IMR-90 (cell line): ENCODE results near the gene TOP3B. TPM values are rescaled to one million over a fixed set of nuclear protein-coding genes. Genes with fewer than 3 reads are reported as not detected.

Source experiments
- ATAC-seq: fragments of 200-7000 bp; cut with Tn5 transposase; 2 replicates; pipeline ENCODE4 v1.9.1; 2020; ENCODE audit warnings: low read depth, mild to moderate bottlenecking, moderate library complexity
- BruUV-seq: library from RNA; stranded (reverse); fragments of 400-500 nt; replicated peaks from 2 replicates; lab custom pipeline; 2021; lab: Mats Ljungman, UMichigan
- CTCF ChIA-PET: fragments of 300-600 bp; formaldehyde crosslinking; extraction: SDS; loops from one replicate; lab custom pipeline; 2021; ENCODE audit warnings: antibody characterized with exemption; lab: Yijun Ruan, JAX
- POLR2A ChIA-PET: fragments of 300-600 bp; sonication (Branson Sonifier 250); formaldehyde crosslinking; loops from one replicate; lab custom pipeline; 2022; ENCODE audit warnings: antibody characterized with exemption; ENCODE audit not compliant: unreplicated experiment; lab: Charles Lee
- DNase-seq: peaks from one replicate; pipeline ENCODE4 v3.0.0; 2013
- H2AFZ ChIP-seq: replicated peaks from 2 replicates; pipeline ENCODE3; 2013; ENCODE audit warnings: low read length, mild to moderate bottlenecking; ENCODE audit not compliant: poor library complexity
- H2AK5ac ChIP-seq: 2 replicates; pipeline ENCODE4 v1.6.1; 2013; ENCODE audit warnings: low read depth, low read length, inconsistent platforms
- H2AK9ac ChIP-seq: replicated peaks from 2 replicates; pipeline ENCODE3; 2013; ENCODE audit warnings: mild to moderate bottlenecking, low read depth, low read length, moderate library complexity; ENCODE audit not compliant: poor library complexity
- H2BK120ac ChIP-seq: 2 replicates; pipeline ENCODE4 v1.6.1; 2013; ENCODE audit warnings: low read depth, low read length, inconsistent platforms
- H2BK15ac ChIP-seq: 3 replicates; pipeline ENCODE4 v1.6.1; 2013; ENCODE audit warnings: low read depth, low read length, inconsistent platforms
- H2BK20ac ChIP-seq: 2 replicates; pipeline ENCODE4 v1.6.1; 2013; ENCODE audit warnings: low read depth, mild to moderate bottlenecking, inconsistent platforms, low read length, moderate library complexity
- H2BK5ac ChIP-seq: 2 replicates; pipeline ENCODE4 v1.6.1; 2013; ENCODE audit warnings: mild to moderate bottlenecking, low read depth, low read length, inconsistent platforms; ENCODE audit not compliant: poor library complexity, severe bottlenecking
- H3K14ac ChIP-seq: replicated peaks from 2 replicates; pipeline ENCODE4 v1.6.1; 2013; ENCODE audit warnings: low read depth, low read length, inconsistent platforms
- H3K18ac ChIP-seq: 2 replicates; pipeline ENCODE4 v1.6.1; 2013; ENCODE audit warnings: low read depth, low read length, control low read depth
- H3K23ac ChIP-seq: 2 replicates; pipeline ENCODE4 v1.6.1; 2013; ENCODE audit warnings: low read depth, low read length, inconsistent platforms
- H3K27ac ChIP-seq: 2 replicates; pipeline ENCODE4 v1.5.1; 2013; ENCODE audit warnings: mild to moderate bottlenecking, control low read depth, low read length; ENCODE audit not compliant: insufficient read depth
- H3K27me3 ChIP-seq: 2 replicates; pipeline ENCODE4 v1.6.1; 2013; ENCODE audit warnings: low read length; ENCODE audit not compliant: control insufficient read depth, insufficient read depth
- H3K36me3 ChIP-seq: 2 replicates; pipeline ENCODE4 v1.6.1; 2013; ENCODE audit warnings: low read length, mixed read lengths; ENCODE audit not compliant: control insufficient read depth, insufficient read depth
- H3K4ac ChIP-seq: 2 replicates; pipeline ENCODE4 v1.6.1; 2013; ENCODE audit warnings: low read depth, low read length, inconsistent platforms
- H3K4me1 ChIP-seq: 2 replicates; pipeline ENCODE4 v1.6.1; 2013; ENCODE audit warnings: low read length, mixed read lengths; ENCODE audit not compliant: control insufficient read depth, insufficient read depth
- H3K4me2 ChIP-seq: 2 replicates; pipeline ENCODE4 v1.6.1; 2013; ENCODE audit warnings: low read depth, mild to moderate bottlenecking, control low read depth, low read length, moderate library complexity
- H3K4me3 ChIP-seq: 2 replicates; pipeline ENCODE4 v1.5.1; 2013; ENCODE audit warnings: low read depth, mild to moderate bottlenecking, control low read depth, low read length, moderate library complexity; ENCODE audit not compliant: insufficient read depth
- H3K56ac ChIP-seq: 2 replicates; pipeline ENCODE4 v1.6.1; 2013; ENCODE audit warnings: low read length, inconsistent platforms; ENCODE audit not compliant: insufficient read depth; ENCODE audit errors: extremely low read depth
- H3K79me1 ChIP-seq, 2 experiments: 2 replicates each; pipeline ENCODE4 v1.6.1; 2013; ENCODE audit warnings: low read length in 2 of 2, inconsistent platforms in 1 of 2, low read depth in 1 of 2
- H3K9ac ChIP-seq: 2 replicates; pipeline ENCODE4 v1.6.1; 2013; ENCODE audit warnings: low read depth, low read length, control low read depth
- H3K9me1 ChIP-seq: 2 replicates; pipeline ENCODE4 v1.6.1; 2013; ENCODE audit warnings: low read length, inconsistent platforms; ENCODE audit not compliant: insufficient read depth
- H3K9me3 ChIP-seq: 2 replicates; pipeline ENCODE4 v1.6.1; 2013; ENCODE audit warnings: low read length; ENCODE audit not compliant: control insufficient read depth, insufficient read depth
- H4K20me1 ChIP-seq: 2 replicates; pipeline ENCODE4 v1.6.1; 2013; ENCODE audit warnings: low read length, inconsistent platforms; ENCODE audit not compliant: insufficient read depth
- H4K5ac ChIP-seq: 2 replicates; pipeline ENCODE4 v1.6.1; 2013; ENCODE audit warnings: mild to moderate bottlenecking, low read depth, low read length, control low read depth
- H4K8ac ChIP-seq, 2 experiments: 2 replicates each; pipeline ENCODE4 v1.6.1; 2013; ENCODE audit warnings: low read depth in 2 of 2, low read length in 2 of 2, control low read depth in 1 of 2, inconsistent platforms in 1 of 2
- H4K91ac ChIP-seq: 2 replicates; pipeline ENCODE4 v1.6.1; 2013; ENCODE audit warnings: low read depth, low read length, inconsistent platforms; ENCODE audit not compliant: insufficient read depth
- BHLHE40 ChIP-seq: fragments of 150-350 bp; IDR thresholded peaks from 2 replicates; pipeline ENCODE4 v1.6.1; 2016; ENCODE audit warnings: mild to moderate bottlenecking, low read depth, low read length
- CEBPB ChIP-seq: IDR thresholded peaks from 2 replicates; pipeline ENCODE4 v1.6.1; 2012; ENCODE audit warnings: low read depth, low read length, improper control_type of control experiment
- CHD1 ChIP-seq: IDR thresholded peaks from 2 replicates; pipeline ENCODE4 v1.6.1; 2012; ENCODE audit warnings: low read depth, low read length, improper control_type of control experiment
- FOS ChIP-seq: fragments of 150-350 bp; IDR thresholded peaks from 2 replicates; pipeline ENCODE4 v1.6.1; 2016; ENCODE audit warnings: low read depth, low read length
- MAFK ChIP-seq: IDR thresholded peaks from 2 replicates; pipeline ENCODE4 v1.6.1; 2012; ENCODE audit warnings: low read depth, low read length, improper control_type of control experiment
- MAZ ChIP-seq: IDR thresholded peaks from 2 replicates; pipeline ENCODE4 v1.6.1; 2012; ENCODE audit warnings: low read depth, mild to moderate bottlenecking, low read length, improper control_type of control experiment, moderate library complexity, borderline replicate concordance
- MXI1 ChIP-seq: IDR thresholded peaks from 2 replicates; pipeline ENCODE4 v1.6.1; 2012; ENCODE audit warnings: low read depth, mild to moderate bottlenecking, low read length, moderate library complexity, borderline replicate concordance
- NFE2L2 ChIP-seq: fragments of 150-350 bp; IDR thresholded peaks from 2 replicates; pipeline ENCODE4 v1.6.1; 2016; ENCODE audit warnings: low read depth, mild to moderate bottlenecking, low read length
- POLR2A ChIP-seq: IDR thresholded peaks from 2 replicates; pipeline ENCODE4 v1.6.1; 2012; ENCODE audit warnings: mild to moderate bottlenecking, low read depth, low read length
- RAD21 ChIP-seq: IDR thresholded peaks from 2 replicates; pipeline ENCODE4 v1.6.1; 2012; ENCODE audit warnings: low read length, improper control_type of control experiment
- RCOR1 ChIP-seq: IDR thresholded peaks from 2 replicates; pipeline ENCODE4 v1.6.1; 2012; ENCODE audit warnings: mild to moderate bottlenecking, low read length, improper control_type of control experiment; ENCODE audit not compliant: insufficient replicate concordance
- RFX5 ChIP-seq: IDR thresholded peaks from 2 replicates; pipeline ENCODE4 v1.8.0; 2012; ENCODE audit warnings: low read depth, mild to moderate bottlenecking, low read length, moderate library complexity
- SMC3 ChIP-seq: fragments of 150-350 bp; IDR thresholded peaks from 2 replicates; pipeline ENCODE4 v1.6.1; 2016; ENCODE audit warnings: low read depth, mild to moderate bottlenecking, antibody characterized with exemption, low read length, moderate library complexity
- WGBS, 2 experiments: methylation state at CpG; one replicate each; pipeline versions ENCODE4 v1.1.5 to v1.1.7; 2013; ENCODE audit warnings: missing lambda C conversion rate in 2 of 2; ENCODE audit not compliant: insufficient read length in 1 of 2; ENCODE audit errors: extremely low coverage in 2 of 2; 5-methylcytosine and 5-hydroxymethylcytosine counted together
- dilution Hi-C: fragments of 300-500 bp; cut with HindIII; formaldehyde crosslinking; loops from one replicate; pipeline ENCODE4 v1.14.3; 2018; ENCODE audit warnings: low sequenced_read_pairs; ENCODE audit not compliant: unreplicated experiment
- in situ Hi-C: fragments of 300-500 bp; cut with MboI; formaldehyde crosslinking; loops from 3 replicates; pipeline ENCODE4 v1.14.3; 2019; ENCODE audit warnings: low sequenced_read_pairs, inconsistent platforms, mixed read lengths
- intact Hi-C: fragments of 100-400 bp; cut with micrococcal nuclease; formaldehyde crosslinking; loops from 2 replicates; pipeline ENCODE4 v1.10.0; 2022
- polyA plus RNA-seq, 3 experiments: library from polyadenylated mRNA; depleted of rRNA; stranded (reverse); fragments of >200 nt; gene quantifications; 2 replicates each; pipeline ENCODE4 v1.2.3, GENCODE V29; 2012; ENCODE audit warnings: low replicate concordance in 1 of 3
- total RNA-seq: library from RNA; depleted of rRNA; stranded (reverse); fragments of >200 nt; gene quantifications from 2 replicates; pipeline ENCODE4 v1.2.3, GENCODE V29; 2012
- TF ChIP-seq, protein P1 (sequence below): fragments of 150-350 bp; IDR thresholded peaks from 2 replicates; pipeline ENCODE4 v1.6.1; 2016; ENCODE audit warnings: low read depth, mild to moderate bottlenecking, low read length, moderate library complexity, borderline replicate concordance
- TF ChIP-seq, protein P2 (sequence below): fragments of 150-350 bp; IDR thresholded peaks from 2 replicates; pipeline ENCODE4 v1.6.1; 2017; ENCODE audit warnings: mild to moderate bottlenecking, antibody characterized with exemption, low read length, low read depth
- TF ChIP-seq, protein P3 (sequence below): conservative IDR thresholded peaks from 2 replicates; pipeline ENCODE4 v1.5.1; 2012; ENCODE audit warnings: mild to moderate bottlenecking, low read depth, low read length, improper control_type of control experiment

TOP3B gene
- total and polyA plus RNA-seq, 2 of the 4 experiments (the other 2 are of a cell fraction), result 23.0 to 23.5 TPM

GRCh38 chr22:21963790-21964211, 18.8 kb downstream of the TOP3B start:
- H2BK15ac ChIP-seq, result no peak overlapping the region
- ATAC-seq (no peak), DNase-seq (no peak)
- intact Hi-C loops (no loop called here), in situ Hi-C loops (no loop called here), dilution Hi-C loops (no loop called here)
- no peak overlapping the region for H4K5ac ChIP-seq
- 92% methylated on average over 2 of the region's 19 CpGs; no CpG with 5 or more reads in 1 of the 2 experiments for WGBS, 2 experiments
- H2AK5ac ChIP-seq, result no peak overlapping the region
- H3K27me3 ChIP-seq, result no peaks in the 10 kb centered on the region
- CTCF ChIA-PET, result interaction anchor here (1.0 kb wide), 1 partner anchor 9 kb away, joined by 3 read pairs; no protein-coding TSS in a partner anchor
- no peak overlapping the region for H3K56ac ChIP-seq
- H3K9me1 ChIP-seq, result no peaks in the 10 kb centered on the region
- H3K79me1 ChIP-seq, result 0 out of 4 replicates have a peak, but pooled peaks cover 0 to 2% of the 10 kb centered on the region in 2 experiments
- H3K9ac ChIP-seq, result no peak overlapping the region
- no peaks in the 10 kb centered on the region for H3K9me3 ChIP-seq
- POLR2A ChIA-PET, result no interaction called here
- no peak overlapping the region for H2BK120ac ChIP-seq
- no TSS peak for BruUV-seq
- no peak for TF ChIP-seq CHD1
- TF ChIP-seq, protein P1, sequence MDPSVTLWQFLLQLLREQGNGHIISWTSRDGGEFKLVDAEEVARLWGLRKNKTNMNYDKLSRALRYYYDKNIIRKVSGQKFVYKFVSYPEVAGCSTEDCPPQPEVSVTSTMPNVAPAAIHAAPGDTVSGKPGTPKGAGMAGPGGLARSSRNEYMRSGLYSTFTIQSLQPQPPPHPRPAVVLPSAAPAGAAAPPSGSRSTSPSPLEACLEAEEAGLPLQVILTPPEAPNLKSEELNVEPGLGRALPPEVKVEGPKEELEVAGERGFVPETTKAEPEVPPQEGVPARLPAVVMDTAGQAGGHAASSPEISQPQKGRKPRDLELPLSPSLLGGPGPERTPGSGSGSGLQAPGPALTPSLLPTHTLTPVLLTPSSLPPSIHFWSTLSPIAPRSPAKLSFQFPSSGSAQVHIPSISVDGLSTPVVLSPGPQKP, result no peak
- no peak for TF ChIP-seq SMC3
- TF ChIP-seq, protein P2, sequence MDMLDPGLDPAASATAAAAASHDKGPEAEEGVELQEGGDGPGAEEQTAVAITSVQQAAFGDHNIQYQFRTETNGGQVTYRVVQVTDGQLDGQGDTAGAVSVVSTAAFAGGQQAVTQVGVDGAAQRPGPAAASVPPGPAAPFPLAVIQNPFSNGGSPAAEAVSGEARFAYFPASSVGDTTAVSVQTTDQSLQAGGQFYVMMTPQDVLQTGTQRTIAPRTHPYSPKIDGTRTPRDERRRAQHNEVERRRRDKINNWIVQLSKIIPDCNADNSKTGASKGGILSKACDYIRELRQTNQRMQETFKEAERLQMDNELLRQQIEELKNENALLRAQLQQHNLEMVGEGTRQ, result no peak
- TF ChIP-seq POLR2A, result no peak
- TF ChIP-seq FOS, result no peak
- TF ChIP-seq BHLHE40, result no peak
- TF ChIP-seq MXI1, result no peak
- TF ChIP-seq, protein P3, sequence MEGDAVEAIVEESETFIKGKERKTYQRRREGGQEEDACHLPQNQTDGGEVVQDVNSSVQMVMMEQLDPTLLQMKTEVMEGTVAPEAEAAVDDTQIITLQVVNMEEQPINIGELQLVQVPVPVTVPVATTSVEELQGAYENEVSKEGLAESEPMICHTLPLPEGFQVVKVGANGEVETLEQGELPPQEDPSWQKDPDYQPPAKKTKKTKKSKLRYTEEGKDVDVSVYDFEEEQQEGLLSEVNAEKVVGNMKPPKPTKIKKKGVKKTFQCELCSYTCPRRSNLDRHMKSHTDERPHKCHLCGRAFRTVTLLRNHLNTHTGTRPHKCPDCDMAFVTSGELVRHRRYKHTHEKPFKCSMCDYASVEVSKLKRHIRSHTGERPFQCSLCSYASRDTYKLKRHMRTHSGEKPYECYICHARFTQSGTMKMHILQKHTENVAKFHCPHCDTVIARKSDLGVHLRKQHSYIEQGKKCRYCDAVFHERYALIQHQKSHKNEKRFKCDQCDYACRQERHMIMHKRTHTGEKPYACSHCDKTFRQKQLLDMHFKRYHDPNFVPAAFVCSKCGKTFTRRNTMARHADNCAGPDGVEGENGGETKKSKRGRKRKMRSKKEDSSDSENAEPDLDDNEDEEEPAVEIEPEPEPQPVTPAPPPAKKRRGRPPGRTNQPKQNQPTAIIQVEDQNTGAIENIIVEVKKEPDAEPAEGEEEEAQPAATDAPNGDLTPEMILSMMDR, result no peak
- no peak for TF ChIP-seq CEBPB
- TF ChIP-seq MAFK, result no peak
- no peak for TF ChIP-seq MAZ
- no peak for TF ChIP-seq RAD21
- no peak for TF ChIP-seq RCOR1
- no peak for TF ChIP-seq RFX5
- TF ChIP-seq NFE2L2, result no peak
- H3K18ac ChIP-seq, result no peak overlapping the region
- H2BK5ac ChIP-seq, result no peak overlapping the region
- no peak overlapping the region for H3K4ac ChIP-seq
- H2BK20ac ChIP-seq, result no peak overlapping the region
- no peak overlapping the region for H4K91ac ChIP-seq
- no peaks in the 10 kb centered on the region for H3K4me1 ChIP-seq
- no peak overlapping the region for H2AFZ ChIP-seq
- H3K27ac ChIP-seq, result no peak overlapping the region
- no peak overlapping the region for H3K23ac ChIP-seq
- H3K14ac ChIP-seq, result no peak overlapping the region
- no peak overlapping the region for H3K4me2 ChIP-seq
- no peaks in the 10 kb centered on the region; the same call in 1 of the 2 replicates for H4K20me1 ChIP-seq
- no peak overlapping the region for H4K8ac ChIP-seq
- no peak overlapping the region for H2AK9ac ChIP-seq
- no peak overlapping the region for H3K4me3 ChIP-seq
- peaks cover 84% of the 10 kb centered on the region for H3K36me3 ChIP-seq
